NB4 (cell line): ENCODE measurements around the gene GALNT9.

ENCODE experiments used
- DNase-seq: peaks from one replicate; pipeline ENCODE4 v3.0.0; 2010; ENCODE audit warnings: low read depth
- H3K4me3 ChIP-seq: one replicate; pipeline ENCODE4 v1.5.1; 2011; ENCODE audit warnings: mild to moderate bottlenecking, low read depth, low read length, moderate library complexity
- CTCF ChIP-seq: IDR thresholded peaks from one replicate; pipeline ENCODE4 v1.5.1; 2012; ENCODE audit warnings: low read depth, low read length
- MAX ChIP-seq: IDR thresholded peaks from 2 replicates; pipeline ENCODE4 v1.6.1; 2011; ENCODE audit warnings: low read depth, low read length
- MYC ChIP-seq: IDR thresholded peaks from 2 replicates; pipeline ENCODE4 v1.6.1; 2011; ENCODE audit warnings: low read depth, low read length
- POLR2A ChIP-seq: IDR thresholded peaks from 2 replicates; pipeline ENCODE4 v1.6.1; 2011; ENCODE audit warnings: mild to moderate bottlenecking; ENCODE audit not compliant: insufficient read length; ENCODE audit errors: extremely low read depth

Gene GALNT9

DNA sequence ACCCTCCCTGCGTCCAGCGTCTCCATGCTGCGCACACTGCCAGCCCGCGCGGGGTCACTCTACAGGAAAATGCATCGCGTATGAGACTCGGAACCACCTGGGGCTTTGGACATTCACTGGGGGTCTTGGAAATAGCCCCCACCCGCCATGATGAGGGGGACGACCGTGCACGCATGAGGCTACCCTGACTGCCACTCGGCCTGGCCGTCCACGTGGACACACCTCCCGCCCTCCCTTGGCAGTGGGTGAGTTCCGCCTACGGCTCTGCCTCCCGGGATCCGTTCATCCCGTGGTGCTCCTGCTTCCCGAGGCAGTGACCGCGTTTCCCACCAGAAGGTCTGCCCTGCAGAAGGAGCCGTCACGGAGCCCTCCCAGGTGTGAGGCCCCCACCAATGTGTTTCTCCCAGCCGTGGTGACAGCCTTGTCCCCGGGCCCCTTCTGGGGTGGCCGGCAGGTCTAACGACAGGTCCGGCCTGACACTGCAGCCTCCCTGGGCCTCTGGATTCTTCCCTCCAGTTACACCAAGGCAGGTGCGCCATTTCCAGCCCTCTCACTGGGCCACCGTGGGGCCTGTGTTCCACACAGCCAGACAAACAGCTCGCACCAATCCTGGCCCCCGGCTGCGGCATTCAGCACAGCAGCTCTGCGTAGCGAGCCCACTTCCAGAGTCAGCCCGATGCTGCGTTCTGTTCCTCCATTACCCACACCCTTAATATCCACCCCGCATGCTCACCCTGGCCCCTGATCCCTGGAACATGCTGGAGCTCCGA, 11.1 kb upstream of the GALNT9 start:
- no peak overlapping the region for H3K4me3 ChIP-seq
- TF ChIP-seq MYC (no peak), CTCF (no peak), MAX (no peak), POLR2A (no peak)
- DNase-seq: no peak

DNA sequence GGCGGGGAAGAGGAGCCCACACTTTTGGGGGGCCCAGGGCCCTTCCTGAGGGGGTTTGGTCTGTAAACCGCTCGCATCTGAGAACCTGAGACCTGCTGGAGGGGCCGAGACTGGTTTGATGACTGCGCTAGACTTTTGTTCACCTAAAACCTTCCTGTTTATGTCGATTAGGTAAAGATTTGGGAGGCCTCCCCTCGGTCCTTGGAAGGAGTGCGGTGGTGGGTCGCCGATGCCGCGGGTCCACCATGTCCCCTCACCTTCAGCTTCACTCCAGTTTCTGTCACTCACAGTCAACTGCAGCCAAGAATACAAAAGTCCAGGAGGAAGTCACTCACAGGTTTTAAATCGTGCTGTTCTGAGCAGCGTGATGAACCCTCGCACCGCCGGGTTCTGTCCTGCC, 10.5 kb upstream of the GALNT9 start:
- no peak for TF ChIP-seq MAX
- TF ChIP-seq CTCF: no peak
- no peak for TF ChIP-seq POLR2A
- no peak for TF ChIP-seq MYC
- DNase-seq: no peak
- no peak overlapping the region for H3K4me3 ChIP-seq

- H3K4me3 ChIP-seq: no peak overlapping the region
- TF ChIP-seq MAX (no peak), MYC (no peak), POLR2A (no peak), CTCF (no peak)
- no peak for DNase-seq
Measured at GRCh38 chr12:132338781-132339180, 9.4 kb upstream of the GALNT9 start.

- no peak for DNase-seq
- TF ChIP-seq POLR2A: no peak
- no peak for TF ChIP-seq CTCF
- no peak for TF ChIP-seq MAX
- TF ChIP-seq MYC: no peak
- no peak overlapping the region for H3K4me3 ChIP-seq
Measured at GRCh38 chr12:132338311-132338710, 8.9 kb upstream of the GALNT9 start.

- TF ChIP-seq MAX: no peak
- no peak for TF ChIP-seq POLR2A
- TF ChIP-seq CTCF: no peak
- no peak for TF ChIP-seq MYC
- no peak overlapping the region for H3K4me3 ChIP-seq
- DNase-seq: no peak
Measured at GRCh38 chr12:132337557-132337956, 8.2 kb upstream of the GALNT9 start.
